GM23338 (cell line): ENCODE measurements around the gene SMARCA2. TPM values are rescaled to one million over a fixed set of nuclear protein-coding genes. Genes with fewer than 3 reads are reported as not detected.

Experiments used
- ATAC-seq: fragments of 200-7000 bp; cut with Tn5 transposase; 3 replicates; pipeline ENCODE4 v1.9.1; 2020
- DNase-seq: peaks from one replicate; pipeline ENCODE4 v3.0.0-alpha.2; 2015; ENCODE audit warnings: low spot score
- H2AFZ ChIP-seq: fragments of 200-600 bp; sonication (generic); 2 replicates; pipeline ENCODE4 v1.8.0; 2016; ENCODE audit warnings: antibody characterized with exemption, mild to moderate bottlenecking, moderate library complexity
- H3F3A ChIP-seq: fragments of 200-600 bp; sonication (generic); replicated peaks from 2 replicates; pipeline ENCODE4 v1.8.0; 2017; ENCODE audit warnings: antibody characterized with exemption, mixed run types, low read depth
- H3K27ac ChIP-seq: fragments of 200-600 bp; sonication (generic); 2 replicates; pipeline ENCODE4 v1.6.1; 2016; ENCODE audit warnings: low read depth
- H3K27me3 ChIP-seq: fragments of 200-600 bp; sonication (generic); 2 replicates; pipeline ENCODE4 v1.8.0; 2016; ENCODE audit warnings: mild to moderate bottlenecking, mixed run types, moderate library complexity; ENCODE audit not compliant: insufficient read depth
- H3K36me3 ChIP-seq: fragments of 200-600 bp; sonication (generic); 2 replicates; pipeline ENCODE4 v1.8.0; 2016; ENCODE audit warnings: mild to moderate bottlenecking; ENCODE audit not compliant: insufficient read depth
- H3K4me1 ChIP-seq: fragments of 200-600 bp; sonication (generic); 2 replicates; pipeline ENCODE4 v1.8.0; 2016; ENCODE audit warnings: mild to moderate bottlenecking, moderate library complexity; ENCODE audit not compliant: insufficient read depth
- H3K4me2 ChIP-seq: fragments of 200-600 bp; sonication (generic); 2 replicates; pipeline ENCODE4 v1.7.1; 2017; ENCODE audit warnings: mixed run types
- H3K4me3 ChIP-seq: fragments of 200-600 bp; sonication (generic); 2 replicates; pipeline ENCODE4 v1.6.1; 2016; ENCODE audit warnings: mixed run types
- H3K79me2 ChIP-seq: fragments of 200-600 bp; sonication (generic); replicated peaks from 2 replicates; pipeline ENCODE4 v1.8.0; 2017; ENCODE audit warnings: mild to moderate bottlenecking; ENCODE audit not compliant: insufficient read depth
- H3K9me2 ChIP-seq: fragments of 200-600 bp; sonication (generic); 2 replicates; pipeline ENCODE4 v1.8.0; 2017; ENCODE audit not compliant: insufficient read depth
- H4K20me1 ChIP-seq: fragments of 200-600 bp; sonication (generic); replicated peaks from 2 replicates; pipeline ENCODE4 v1.8.0; 2017; ENCODE audit warnings: mild to moderate bottlenecking; ENCODE audit not compliant: insufficient read depth
- H3K27ac Mint-ChIP-seq: 2 replicates; pipeline ENCODE4 v1.8.0; 2020; ENCODE audit warnings: inconsistent platforms, mild to moderate bottlenecking, moderate library complexity, mixed read lengths
- H3K27me3 Mint-ChIP-seq: 3 replicates; pipeline ENCODE4 v1.8.0; 2022; ENCODE audit warnings: low read depth, mild to moderate bottlenecking, moderate library complexity, mixed read lengths, inconsistent platforms; ENCODE audit not compliant: insufficient read depth, poor library complexity
- H3K36me3 Mint-ChIP-seq: 3 replicates; pipeline ENCODE4 v1.8.0; 2021; ENCODE audit warnings: low read depth, mild to moderate bottlenecking, inconsistent platforms, moderate library complexity, mixed read lengths
- H3K4me1 Mint-ChIP-seq: 3 replicates; pipeline ENCODE4 v1.8.0; 2020; ENCODE audit warnings: mild to moderate bottlenecking, inconsistent platforms, mixed read lengths
- H3K4me3 Mint-ChIP-seq: 3 replicates; pipeline ENCODE4 v1.8.0; 2021; ENCODE audit warnings: moderate library complexity, mild to moderate bottlenecking, inconsistent platforms, mixed read lengths
- H3K9me3 Mint-ChIP-seq: 3 replicates; pipeline ENCODE4 v1.8.0; 2020; ENCODE audit warnings: moderate library complexity, mild to moderate bottlenecking, inconsistent platforms, mixed read lengths
- CREB1 ChIP-seq: fragments of 250-450 bp; sonication (Bioruptor Pico); IDR thresholded peaks from 2 replicates; pipeline ENCODE4 v1.5.0; 2020; ENCODE audit warnings: low read depth, mild to moderate bottlenecking, moderate library complexity
- EZH2 ChIP-seq: fragments of 200-600 bp; sonication (generic); IDR thresholded peaks from one replicate; pipeline ENCODE4 v1.8.0; 2017; ENCODE audit warnings: antibody characterized with exemption, mild to moderate bottlenecking, low read depth; ENCODE audit not compliant: unreplicated experiment
- EZH2phosphoT487 ChIP-seq: fragments of 200-600 bp; sonication (generic); IDR thresholded peaks from one replicate; pipeline ENCODE4 v1.8.1; 2018; ENCODE audit warnings: antibody characterized with exemption; ENCODE audit not compliant: unreplicated experiment
- POLR2AphosphoS5 ChIP-seq: IDR thresholded peaks from 2 replicates; pipeline ENCODE4 v1.6.1; 2016; ENCODE audit warnings: antibody characterized with exemption, low read depth
- STAT1 ChIP-seq: IDR thresholded peaks from one replicate; pipeline ENCODE4 v1.6.1; 2016; ENCODE audit warnings: antibody characterized with exemption; ENCODE audit not compliant: unreplicated experiment
- ZNF114 ChIP-seq: fragments of 250-450 bp; sonication (Bioruptor Pico); IDR thresholded peaks from 2 replicates; pipeline ENCODE4 v1.5.0; 2020; ENCODE audit warnings: mild to moderate bottlenecking, moderate library complexity
- ZNF331 ChIP-seq: fragments of 250-450 bp; sonication (Bioruptor Pico); IDR thresholded peaks from 2 replicates; pipeline ENCODE4 v1.5.0; 2020; ENCODE audit warnings: low read depth, mild to moderate bottlenecking, moderate library complexity
- polyA plus RNA-seq: library from polyadenylated mRNA; unstranded; fragments of >200 nt; fragmentation: Nextera tagmentation; extraction: Ambion mirVana; gene quantifications from 2 replicates; pipeline ENCODE4 v1.2.1, GENCODE V29; 2016
- total RNA-seq: library from RNA; depleted of rRNA; stranded (reverse); fragments of >200 nt; shearing (Covaris generic); gene quantifications from 2 replicates; pipeline ENCODE4 v1.2.3, GENCODE V29; 2014
- TF ChIP-seq, protein P1 (sequence below): IDR thresholded peaks from 2 replicates; pipeline ENCODE4 v1.6.1; 2016; ENCODE audit warnings: antibody characterized with exemption
- TF ChIP-seq, protein P2 (sequence below): IDR thresholded peaks from one replicate; pipeline ENCODE4 v1.6.1; 2018; ENCODE audit warnings: antibody characterized with exemption; ENCODE audit not compliant: unreplicated experiment
- TF ChIP-seq, protein P3 (sequence below): fragments of 250-450 bp; sonication (Bioruptor Pico); IDR thresholded peaks from 2 replicates; pipeline ENCODE4 v1.5.0; 2020; ENCODE audit warnings: mild to moderate bottlenecking, moderate library complexity

The SMARCA2 gene
- total and polyA plus RNA-seq, 2 experiments from 2014 or later = 21.7 to 21.9 TPM

DNA sequence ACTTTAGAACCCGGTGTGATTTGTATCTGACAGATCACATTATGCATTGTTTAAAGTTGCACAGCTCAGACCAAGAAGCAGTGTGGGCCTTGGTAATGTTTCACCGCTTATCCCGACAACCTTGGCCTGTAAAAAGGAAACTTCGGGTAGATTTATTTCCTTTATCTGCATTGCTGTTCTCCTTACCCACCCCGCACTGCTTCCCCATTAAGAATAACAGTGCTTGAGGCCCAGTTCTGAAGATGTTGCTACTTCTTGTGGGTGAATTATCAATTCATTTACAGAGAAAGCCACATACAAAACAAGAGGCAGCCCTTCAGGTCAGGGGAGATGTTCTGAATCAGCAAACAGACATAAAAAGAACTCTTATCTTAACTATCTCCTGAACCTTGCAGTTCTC is 8.4 kb downstream of the SMARCA2 start (continued):
- no peak for TF ChIP-seq ZNF331
- no peak for TF ChIP-seq STAT1
- no peak for TF ChIP-seq POLR2AphosphoS5
- TF ChIP-seq ZNF114 (CRISPR knock-in tag) = no peak
- TF ChIP-seq, protein P1, sequence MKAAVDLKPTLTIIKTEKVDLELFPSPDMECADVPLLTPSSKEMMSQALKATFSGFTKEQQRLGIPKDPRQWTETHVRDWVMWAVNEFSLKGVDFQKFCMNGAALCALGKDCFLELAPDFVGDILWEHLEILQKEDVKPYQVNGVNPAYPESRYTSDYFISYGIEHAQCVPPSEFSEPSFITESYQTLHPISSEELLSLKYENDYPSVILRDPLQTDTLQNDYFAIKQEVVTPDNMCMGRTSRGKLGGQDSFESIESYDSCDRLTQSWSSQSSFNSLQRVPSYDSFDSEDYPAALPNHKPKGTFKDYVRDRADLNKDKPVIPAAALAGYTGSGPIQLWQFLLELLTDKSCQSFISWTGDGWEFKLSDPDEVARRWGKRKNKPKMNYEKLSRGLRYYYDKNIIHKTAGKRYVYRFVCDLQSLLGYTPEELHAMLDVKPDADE = no peak
- TF ChIP-seq EZH2 = no peak
- TF ChIP-seq, protein P2, sequence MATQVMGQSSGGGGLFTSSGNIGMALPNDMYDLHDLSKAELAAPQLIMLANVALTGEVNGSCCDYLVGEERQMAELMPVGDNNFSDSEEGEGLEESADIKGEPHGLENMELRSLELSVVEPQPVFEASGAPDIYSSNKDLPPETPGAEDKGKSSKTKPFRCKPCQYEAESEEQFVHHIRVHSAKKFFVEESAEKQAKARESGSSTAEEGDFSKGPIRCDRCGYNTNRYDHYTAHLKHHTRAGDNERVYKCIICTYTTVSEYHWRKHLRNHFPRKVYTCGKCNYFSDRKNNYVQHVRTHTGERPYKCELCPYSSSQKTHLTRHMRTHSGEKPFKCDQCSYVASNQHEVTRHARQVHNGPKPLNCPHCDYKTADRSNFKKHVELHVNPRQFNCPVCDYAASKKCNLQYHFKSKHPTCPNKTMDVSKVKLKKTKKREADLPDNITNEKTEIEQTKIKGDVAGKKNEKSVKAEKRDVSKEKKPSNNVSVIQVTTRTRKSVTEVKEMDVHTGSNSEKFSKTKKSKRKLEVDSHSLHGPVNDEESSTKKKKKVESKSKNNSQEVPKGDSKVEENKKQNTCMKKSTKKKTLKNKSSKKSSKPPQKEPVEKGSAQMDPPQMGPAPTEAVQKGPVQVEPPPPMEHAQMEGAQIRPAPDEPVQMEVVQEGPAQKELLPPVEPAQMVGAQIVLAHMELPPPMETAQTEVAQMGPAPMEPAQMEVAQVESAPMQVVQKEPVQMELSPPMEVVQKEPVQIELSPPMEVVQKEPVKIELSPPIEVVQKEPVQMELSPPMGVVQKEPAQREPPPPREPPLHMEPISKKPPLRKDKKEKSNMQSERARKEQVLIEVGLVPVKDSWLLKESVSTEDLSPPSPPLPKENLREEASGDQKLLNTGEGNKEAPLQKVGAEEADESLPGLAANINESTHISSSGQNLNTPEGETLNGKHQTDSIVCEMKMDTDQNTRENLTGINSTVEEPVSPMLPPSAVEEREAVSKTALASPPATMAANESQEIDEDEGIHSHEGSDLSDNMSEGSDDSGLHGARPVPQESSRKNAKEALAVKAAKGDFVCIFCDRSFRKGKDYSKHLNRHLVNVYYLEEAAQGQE = no peak
- no peak for TF ChIP-seq EZH2phosphoT487
- TF ChIP-seq CREB1 (CRISPR knock-in tag) = no peak

DNA sequence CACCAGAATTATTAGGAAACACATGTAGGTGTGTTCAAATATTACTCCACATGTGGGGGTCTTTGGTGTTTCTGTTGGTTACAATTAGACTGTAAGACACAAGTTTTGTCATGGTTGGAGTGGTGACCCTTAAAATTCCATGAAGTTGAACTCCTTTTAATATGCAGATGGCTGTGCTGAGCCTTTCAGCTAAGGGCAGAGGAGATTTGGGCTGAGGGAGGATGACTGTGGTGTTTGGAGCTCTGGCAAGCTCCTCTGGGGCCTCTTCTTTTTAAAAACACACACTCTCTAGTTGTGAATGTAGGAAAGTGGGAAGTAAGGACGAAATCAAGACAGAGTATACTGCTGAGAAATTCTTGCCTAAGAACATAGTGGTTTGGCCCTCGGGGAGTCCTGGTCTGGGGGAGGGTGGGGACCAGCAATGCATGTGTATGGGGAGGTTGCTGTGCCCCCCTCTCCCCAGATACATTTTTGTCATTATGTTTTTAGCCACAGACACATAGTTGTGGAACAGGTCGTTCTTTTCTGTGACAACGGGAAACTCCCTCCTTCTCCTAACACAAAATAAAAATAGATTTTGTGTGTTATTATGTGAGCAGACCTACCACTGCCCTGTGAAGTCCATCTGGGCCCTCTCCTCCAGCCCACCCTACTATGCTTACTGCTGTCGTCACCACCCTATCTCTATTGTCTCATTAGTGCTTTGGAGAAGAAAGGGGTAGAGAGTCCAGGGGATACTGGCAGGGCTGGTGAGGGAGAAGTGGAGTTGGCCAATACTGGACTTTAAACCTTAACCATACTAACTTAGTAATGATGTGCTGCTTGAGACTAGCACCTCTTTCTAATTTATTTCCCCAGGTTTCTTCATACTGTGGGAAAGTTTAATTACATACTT is 10.0 kb downstream of the SMARCA2 start:
- Histone ChIP-seq H3K4me2 (peak overlapping the region; percentile 9; the same call in 1 of the 2 replicates), H3F3A (no peaks in the 10 kb centered on the region), H3K4me3 (no peak overlapping the region), H3K27ac (peak overlapping the region; percentile 18; the same call in 1 of the 2 replicates), H2AFZ (no peak overlapping the region), H3K9me2 (0 out of 2 replicates have a peak, but pooled peaks cover 3% of the 10 kb centered on the region), H3K79me2 (peaks cover 13% of the 10 kb centered on the region), H3K36me3 (no peaks in the 10 kb centered on the region), H4K20me1 (no peaks in the 10 kb centered on the region), H3K4me1 (peaks cover 47% of the 10 kb centered on the region), H3K27me3 (peaks cover 13% of the 10 kb centered on the region)
- DNase-seq = peak; percentile 15
- Mint-ChIP-seq H3K4me3 (0 out of 3 replicates have a peak overlapping the region, but pooled peaks have one; percentile 8), H3K4me1 (peaks cover 43% of the 10 kb centered on the region), H3K27ac (peak overlapping the region; percentile 53; the same call in 1 of the 2 replicates), H3K9me3 (no peaks in the 10 kb centered on the region), H3K27me3 (peaks cover 9% of the 10 kb centered on the region), H3K36me3 (no peaks in the 10 kb centered on the region)
- ATAC-seq = peak; percentile 79
- TF ChIP-seq EZH2phosphoT487 (no peak), ZNF114 (CRISPR knock-in tag) (no peak), ZNF331 (no peak)
- TF ChIP-seq, protein P1 = no peak
- TF ChIP-seq, protein P3, sequence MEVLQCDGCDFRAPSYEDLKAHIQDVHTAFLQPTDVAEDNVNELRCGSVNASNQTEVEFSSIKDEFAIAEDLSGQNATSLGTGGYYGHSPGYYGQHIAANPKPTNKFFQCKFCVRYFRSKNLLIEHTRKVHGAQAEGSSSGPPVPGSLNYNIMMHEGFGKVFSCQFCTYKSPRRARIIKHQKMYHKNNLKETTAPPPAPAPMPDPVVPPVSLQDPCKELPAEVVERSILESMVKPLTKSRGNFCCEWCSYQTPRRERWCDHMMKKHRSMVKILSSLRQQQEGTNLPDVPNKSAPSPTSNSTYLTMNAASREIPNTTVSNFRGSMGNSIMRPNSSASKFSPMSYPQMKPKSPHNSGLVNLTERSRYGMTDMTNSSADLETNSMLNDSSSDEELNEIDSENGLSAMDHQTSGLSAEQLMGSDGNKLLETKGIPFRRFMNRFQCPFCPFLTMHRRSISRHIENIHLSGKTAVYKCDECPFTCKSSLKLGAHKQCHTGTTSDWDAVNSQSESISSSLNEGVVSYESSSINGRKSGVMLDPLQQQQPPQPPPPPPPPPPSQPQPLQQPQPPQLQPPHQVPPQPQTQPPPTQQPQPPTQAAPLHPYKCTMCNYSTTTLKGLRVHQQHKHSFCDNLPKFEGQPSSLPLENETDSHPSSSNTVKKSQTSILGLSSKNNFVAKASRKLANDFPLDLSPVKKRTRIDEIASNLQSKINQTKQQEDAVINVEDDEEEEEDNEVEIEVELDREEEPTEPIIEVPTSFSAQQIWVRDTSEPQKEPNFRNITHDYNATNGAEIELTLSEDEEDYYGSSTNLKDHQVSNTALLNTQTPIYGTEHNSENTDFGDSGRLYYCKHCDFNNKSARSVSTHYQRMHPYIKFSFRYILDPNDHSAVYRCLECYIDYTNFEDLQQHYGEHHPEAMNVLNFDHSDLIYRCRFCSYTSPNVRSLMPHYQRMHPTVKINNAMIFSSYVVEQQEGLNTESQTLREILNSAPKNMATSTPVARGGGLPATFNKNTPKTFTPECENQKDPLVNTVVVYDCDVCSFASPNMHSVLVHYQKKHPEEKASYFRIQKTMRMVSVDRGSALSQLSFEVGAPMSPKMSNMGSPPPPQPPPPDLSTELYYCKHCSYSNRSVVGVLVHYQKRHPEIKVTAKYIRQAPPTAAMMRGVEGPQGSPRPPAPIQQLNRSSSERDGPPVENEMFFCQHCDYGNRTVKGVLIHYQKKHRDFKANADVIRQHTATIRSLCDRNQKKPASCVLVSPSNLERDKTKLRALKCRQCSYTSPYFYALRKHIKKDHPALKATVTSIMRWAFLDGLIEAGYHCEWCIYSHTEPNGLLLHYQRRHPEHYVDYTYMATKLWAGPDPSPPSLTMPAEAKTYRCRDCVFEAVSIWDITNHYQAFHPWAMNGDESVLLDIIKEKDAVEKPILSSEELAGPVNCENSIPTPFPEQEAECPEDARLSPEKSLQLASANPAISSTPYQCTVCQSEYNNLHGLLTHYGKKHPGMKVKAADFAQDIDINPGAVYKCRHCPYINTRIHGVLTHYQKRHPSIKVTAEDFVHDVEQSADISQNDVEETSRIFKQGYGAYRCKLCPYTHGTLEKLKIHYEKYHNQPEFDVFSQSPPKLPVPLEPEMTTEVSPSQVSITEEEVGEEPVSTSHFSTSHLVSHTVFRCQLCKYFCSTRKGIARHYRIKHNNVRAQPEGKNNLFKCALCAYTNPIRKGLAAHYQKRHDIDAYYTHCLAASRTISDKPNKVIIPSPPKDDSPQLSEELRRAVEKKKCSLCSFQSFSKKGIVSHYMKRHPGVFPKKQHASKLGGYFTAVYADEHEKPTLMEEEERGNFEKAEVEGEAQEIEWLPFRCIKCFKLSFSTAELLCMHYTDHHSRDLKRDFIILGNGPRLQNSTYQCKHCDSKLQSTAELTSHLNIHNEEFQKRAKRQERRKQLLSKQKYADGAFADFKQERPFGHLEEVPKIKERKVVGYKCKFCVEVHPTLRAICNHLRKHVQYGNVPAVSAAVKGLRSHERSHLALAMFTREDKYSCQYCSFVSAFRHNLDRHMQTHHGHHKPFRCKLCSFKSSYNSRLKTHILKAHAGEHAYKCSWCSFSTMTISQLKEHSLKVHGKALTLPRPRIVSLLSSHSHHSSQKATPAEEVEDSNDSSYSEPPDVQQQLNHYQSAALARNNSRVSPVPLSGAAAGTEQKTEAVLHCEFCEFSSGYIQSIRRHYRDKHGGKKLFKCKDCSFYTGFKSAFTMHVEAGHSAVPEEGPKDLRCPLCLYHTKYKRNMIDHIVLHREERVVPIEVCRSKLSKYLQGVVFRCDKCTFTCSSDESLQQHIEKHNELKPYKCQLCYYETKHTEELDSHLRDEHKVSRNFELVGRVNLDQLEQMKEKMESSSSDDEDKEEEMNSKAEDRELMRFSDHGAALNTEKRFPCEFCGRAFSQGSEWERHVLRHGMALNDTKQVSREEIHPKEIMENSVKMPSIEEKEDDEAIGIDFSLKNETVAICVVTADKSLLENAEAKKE = no peak; the same call in 1 of the 2 replicates
